ENCODE data around the gene CRTC1. TPM values are rescaled to one million over a fixed set of nuclear protein-coding genes. Genes with fewer than 3 reads are reported as not detected.

CRTC1 gene
- total and polyA plus RNA-seq, 9 of the 15 experiments (the other 6 are each of a cell fraction or from before 2014, with no cell fraction given), result 0.25 to 3.8 (median 1.2) TPM; not detected in 2

DNA sequence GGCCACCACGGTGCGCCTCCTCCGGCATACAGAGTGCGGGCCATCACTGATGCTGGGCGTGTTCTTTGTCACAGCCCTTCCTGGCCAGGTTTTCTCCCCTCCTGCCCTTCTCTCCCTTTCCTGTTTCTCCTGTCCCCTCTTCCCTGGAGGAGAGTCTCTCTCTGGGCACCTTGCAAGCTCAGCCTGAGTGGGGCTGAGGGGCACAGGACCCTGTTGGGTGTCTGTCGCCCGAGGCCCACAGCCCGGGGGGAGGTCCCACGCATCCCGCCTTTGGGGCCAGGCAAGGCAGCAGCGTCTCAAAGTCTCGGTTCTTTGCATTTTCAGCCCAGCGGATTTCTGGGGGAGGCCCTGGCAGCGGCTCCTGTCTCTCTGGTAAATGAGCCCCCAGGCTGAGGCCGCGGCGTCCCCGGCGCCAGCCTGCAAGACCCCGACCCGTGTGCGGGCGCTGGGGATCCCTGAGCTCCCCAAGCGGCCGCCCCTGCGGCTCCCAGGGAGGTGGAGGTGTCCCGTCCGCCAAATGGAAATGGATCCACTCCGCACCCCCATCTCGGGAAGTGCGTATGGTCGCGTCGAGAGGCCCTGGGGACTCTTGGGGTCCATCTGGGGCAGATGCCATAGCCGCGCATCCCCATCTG lies 60.4 kb downstream of the CRTC1 start:
- no TSS peak for BruUV-seq (replicated peaks)
- POLR2A ChIA-PET, result no interaction called here
- H4K20me1 ChIP-seq (replicated peaks; ENCODE audit: control insufficient read depth, insufficient read depth, low read length), result peaks cover 64% of the 10 kb centered on the region
- H3K27ac ChIP-seq (ENCODE audit: extremely low read depth, low read depth, low read length), result no peak overlapping the region
- FAIRE-seq (no peak), DNase-seq (ENCODE audit: extremely low read depth in 1 of 4, low spot score in 3 of 4) (no peak), ATAC-seq (no peak)
- intact Hi-C loops (cut with micrococcal nuclease), result no loop called here
- in situ Hi-C loops (cut with MboI), result no loop called here
- H3K9me1 ChIP-seq (ENCODE audit: control insufficient read depth, insufficient read depth, low read length), result peaks cover 3% of the 10 kb centered on the region
- no peak overlapping the region for H3K4me2 ChIP-seq (ENCODE audit: insufficient read depth, low read length)
- CTCF ChIA-PET (ENCODE audit: low intra/inter-chr PET ratio), result no interaction called here
- peaks cover 21 to 80% of the 10 kb centered on the region in 2 experiments for H3K4me1 ChIP-seq (replicated peaks in 1 of 2; ENCODE audit: control insufficient read depth in 2 of 2, insufficient read depth in 2 of 2, low read length in 2 of 2)
- H3K79me2 ChIP-seq (ENCODE audit: control insufficient read depth, insufficient read depth, low read length), result no peaks in the 10 kb centered on the region
- no peaks in the 10 kb centered on the region for H3K36me3 ChIP-seq (ENCODE audit: control insufficient read depth, insufficient read depth, low read length)
- H3K27me3 ChIP-seq (ENCODE audit: control insufficient read depth in 2 of 2, insufficient read depth in 2 of 2, low read length in 2 of 2), result no peaks in the 10 kb centered on the region
- TF ChIP-seq MTF1 (CRISPR knock-in tag; IDR thresholded peaks at IDR 0.05; ENCODE audit: borderline replicate concordance) (no peak), PHB (CRISPR knock-in tag; IDR thresholded peaks at IDR 0.05) (no peak), MEF2A (IDR thresholded peaks at IDR 0.05; ENCODE audit: control insufficient read depth, low read depth, low read length) (no peak)
- TF ChIP-seq, protein P1, sequence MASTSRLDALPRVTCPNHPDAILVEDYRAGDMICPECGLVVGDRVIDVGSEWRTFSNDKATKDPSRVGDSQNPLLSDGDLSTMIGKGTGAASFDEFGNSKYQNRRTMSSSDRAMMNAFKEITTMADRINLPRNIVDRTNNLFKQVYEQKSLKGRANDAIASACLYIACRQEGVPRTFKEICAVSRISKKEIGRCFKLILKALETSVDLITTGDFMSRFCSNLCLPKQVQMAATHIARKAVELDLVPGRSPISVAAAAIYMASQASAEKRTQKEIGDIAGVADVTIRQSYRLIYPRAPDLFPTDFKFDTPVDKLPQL (IDR thresholded peaks at IDR 0.05; ENCODE audit: extremely low read depth, insufficient read length), result no peak
- WGBS (ENCODE audit: insufficient coverage, low coverage, missing lambda C conversion rate), result 55% methylated on average over 29 of the region's 36 CpGs
- no peak overlapping the region for H3K4me3 ChIP-seq
- H2AFZ ChIP-seq (ENCODE audit: low read depth, low read length), result no peak overlapping the region
- H3K9ac ChIP-seq (ENCODE audit: insufficient read depth in 1 of 2, low read depth in 2 of 2, low read length in 2 of 2), result no peak overlapping the region
- H3K9me3 ChIP-seq (replicated peaks; ENCODE audit: control insufficient read depth, insufficient read depth, low read depth, low read length), result no peaks in the 10 kb centered on the region

Measured in K562 (cell line).